OCI-LY7 (cell line): Measurements from ENCODE around the gene FANCC.

Experiments
- EZH2phosphoT487 ChIP-seq: fragments of 200-600 bp; sonication (generic); IDR thresholded peaks from 2 replicates; pipeline ENCODE4 v1.6.1; 2018; ENCODE audit warnings: low read depth, borderline replicate concordance, mild to moderate bottlenecking, mixed run types, antibody characterized with exemption, low read length, moderate library complexity, mixed read lengths
- TF ChIP-seq, protein P1 (sequence below): fragments of 200-600 bp; sonication (generic); conservative IDR thresholded peaks from 2 replicates; pipeline ENCODE4 v1.5.1; 2014; ENCODE audit warnings: mild to moderate bottlenecking, antibody characterized with exemption, low read length, moderate library complexity, mixed read lengths

DNA sequence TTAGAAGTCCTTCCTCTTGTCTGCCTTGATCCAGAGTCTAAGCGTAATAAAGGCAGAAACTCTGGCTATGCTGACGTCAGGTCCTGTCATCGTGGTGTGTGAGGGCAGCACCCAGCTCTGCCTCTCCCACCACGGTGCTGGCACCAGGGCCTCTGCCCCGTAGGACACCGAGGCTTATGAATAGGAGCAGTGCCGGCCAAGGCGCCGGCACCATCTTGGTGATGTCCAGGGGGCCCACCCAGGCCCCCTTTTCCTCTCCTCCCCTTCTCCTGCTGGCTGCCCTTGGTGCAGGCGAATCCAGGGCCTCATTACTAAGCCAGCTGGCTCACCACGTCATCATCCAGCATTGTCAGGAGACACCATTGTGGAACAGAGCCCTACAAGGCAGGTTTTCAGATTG, 252.3 kb downstream of the FANCC start:
- TF ChIP-seq, protein P1, sequence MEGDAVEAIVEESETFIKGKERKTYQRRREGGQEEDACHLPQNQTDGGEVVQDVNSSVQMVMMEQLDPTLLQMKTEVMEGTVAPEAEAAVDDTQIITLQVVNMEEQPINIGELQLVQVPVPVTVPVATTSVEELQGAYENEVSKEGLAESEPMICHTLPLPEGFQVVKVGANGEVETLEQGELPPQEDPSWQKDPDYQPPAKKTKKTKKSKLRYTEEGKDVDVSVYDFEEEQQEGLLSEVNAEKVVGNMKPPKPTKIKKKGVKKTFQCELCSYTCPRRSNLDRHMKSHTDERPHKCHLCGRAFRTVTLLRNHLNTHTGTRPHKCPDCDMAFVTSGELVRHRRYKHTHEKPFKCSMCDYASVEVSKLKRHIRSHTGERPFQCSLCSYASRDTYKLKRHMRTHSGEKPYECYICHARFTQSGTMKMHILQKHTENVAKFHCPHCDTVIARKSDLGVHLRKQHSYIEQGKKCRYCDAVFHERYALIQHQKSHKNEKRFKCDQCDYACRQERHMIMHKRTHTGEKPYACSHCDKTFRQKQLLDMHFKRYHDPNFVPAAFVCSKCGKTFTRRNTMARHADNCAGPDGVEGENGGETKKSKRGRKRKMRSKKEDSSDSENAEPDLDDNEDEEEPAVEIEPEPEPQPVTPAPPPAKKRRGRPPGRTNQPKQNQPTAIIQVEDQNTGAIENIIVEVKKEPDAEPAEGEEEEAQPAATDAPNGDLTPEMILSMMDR, result no peak
- TF ChIP-seq EZH2phosphoT487, result no peak
